Skin of body (tissue), 2 donors: ENCODE measurements around the gene WNT5B. TPM values are rescaled to one million over a fixed set of nuclear protein-coding genes. Genes with fewer than 3 reads are reported as not detected.

ENCODE experiments used
- DNase-seq: peaks from one replicate; lab custom pipeline; 2025; lab: John Stamatoyannopoulos, UW
- total RNA-seq: library from RNA; depleted of rRNA; stranded (reverse); fragments of >200 nt; gene quantifications from one replicate; pipeline ENCODE4 v1.2.3, GENCODE V29; 2014

Gene WNT5B
- total RNA-seq, result 22.7 TPM

DNA sequence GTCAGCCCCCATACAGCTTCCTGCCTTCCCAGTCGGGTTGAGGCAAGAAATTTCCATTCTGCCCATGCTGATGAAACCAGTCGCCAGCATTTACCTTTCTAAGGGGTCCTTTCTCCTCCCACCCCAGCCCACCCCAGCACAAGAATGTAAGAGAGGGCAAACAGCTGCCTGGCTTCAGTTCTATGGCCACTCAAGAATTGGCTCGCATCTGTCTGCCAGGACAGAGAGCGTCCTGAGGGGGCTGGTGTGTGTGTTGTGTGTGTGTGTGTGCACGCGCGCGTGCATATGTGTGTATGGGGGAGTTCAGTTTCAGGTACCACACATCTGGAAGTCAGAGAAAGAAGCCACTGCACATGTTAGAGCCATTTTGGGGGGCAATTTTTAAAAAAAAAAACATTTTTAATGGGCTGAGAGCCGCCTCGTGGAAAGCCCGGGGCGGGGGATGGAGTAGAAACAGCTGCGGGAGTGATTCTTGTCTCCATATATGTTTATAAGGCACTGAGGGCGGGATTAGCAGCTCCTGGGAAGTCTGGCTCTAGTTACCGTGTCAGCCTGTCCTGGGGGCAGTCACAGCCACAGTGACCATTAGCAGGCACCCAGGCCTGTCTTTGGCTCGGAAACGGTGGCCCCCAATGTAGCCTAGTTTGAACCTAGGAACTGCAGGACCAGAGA lies at the start of gene WNT5B:
Gene WNT5B (plus strand): TSS at position 566 of the 672 bp plus-strand sequence. CDS start 2,124 bp downstream, outside the sequence.
- DNase-seq, result no peak

DNA sequence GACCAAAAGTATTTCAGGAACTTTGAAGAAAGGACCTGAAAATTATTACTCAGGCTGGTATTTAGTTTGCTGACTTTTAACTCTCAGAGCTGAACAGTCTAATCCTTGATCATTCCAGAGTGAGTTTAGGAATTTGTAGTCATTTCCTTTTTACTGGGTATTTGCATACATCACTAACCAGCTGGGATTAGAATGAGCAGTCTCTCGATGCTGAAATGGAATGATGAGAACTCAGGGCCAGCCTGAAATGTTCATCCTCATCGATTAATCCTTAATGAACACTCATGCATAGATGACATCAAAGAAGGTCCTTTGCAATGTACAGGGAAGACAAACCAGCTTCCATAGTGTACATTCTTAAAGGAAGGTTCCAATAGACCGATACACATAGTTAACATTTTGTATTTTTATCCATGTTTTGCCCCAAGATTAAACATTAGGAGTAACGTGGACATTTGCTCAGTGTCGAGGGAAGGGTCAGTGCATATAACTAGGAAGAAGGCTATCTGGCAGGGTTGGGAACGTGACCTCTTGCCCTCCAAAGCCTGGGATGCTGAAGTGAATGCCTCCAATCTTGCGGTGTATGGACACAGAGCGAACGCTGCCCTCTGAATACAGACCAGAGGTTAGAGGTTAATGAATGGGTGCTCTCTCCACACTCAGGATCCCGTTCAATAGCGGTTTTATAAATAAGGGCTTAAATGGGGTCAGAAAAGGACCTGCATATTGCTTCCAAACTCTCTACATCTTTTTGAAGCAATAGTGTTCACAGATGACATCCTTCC lies 49.2 kb upstream of the WNT5B start:
- DNase-seq, result no peak

DNA sequence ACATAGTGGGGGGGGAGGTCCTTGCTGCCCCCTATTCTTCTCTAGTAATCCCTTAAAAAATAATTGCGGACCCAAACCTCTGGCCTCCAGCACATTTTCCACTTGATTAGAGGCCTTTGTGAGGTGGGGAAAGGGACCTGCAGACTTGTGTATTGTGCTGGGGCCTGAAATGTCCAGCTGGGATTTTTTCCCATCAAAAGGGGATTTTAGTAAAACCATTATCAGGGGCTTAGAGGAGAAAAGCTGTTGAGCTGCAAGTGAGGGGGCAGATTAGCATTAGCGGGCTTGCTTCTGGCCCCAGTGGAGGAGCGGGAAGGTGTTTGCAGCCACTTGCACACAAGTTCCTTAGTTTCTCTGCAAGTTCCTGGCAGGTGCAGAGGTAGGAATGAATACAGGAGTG lies 48.5 kb upstream of the WNT5B start:
- DNase-seq, result no peak

DNA sequence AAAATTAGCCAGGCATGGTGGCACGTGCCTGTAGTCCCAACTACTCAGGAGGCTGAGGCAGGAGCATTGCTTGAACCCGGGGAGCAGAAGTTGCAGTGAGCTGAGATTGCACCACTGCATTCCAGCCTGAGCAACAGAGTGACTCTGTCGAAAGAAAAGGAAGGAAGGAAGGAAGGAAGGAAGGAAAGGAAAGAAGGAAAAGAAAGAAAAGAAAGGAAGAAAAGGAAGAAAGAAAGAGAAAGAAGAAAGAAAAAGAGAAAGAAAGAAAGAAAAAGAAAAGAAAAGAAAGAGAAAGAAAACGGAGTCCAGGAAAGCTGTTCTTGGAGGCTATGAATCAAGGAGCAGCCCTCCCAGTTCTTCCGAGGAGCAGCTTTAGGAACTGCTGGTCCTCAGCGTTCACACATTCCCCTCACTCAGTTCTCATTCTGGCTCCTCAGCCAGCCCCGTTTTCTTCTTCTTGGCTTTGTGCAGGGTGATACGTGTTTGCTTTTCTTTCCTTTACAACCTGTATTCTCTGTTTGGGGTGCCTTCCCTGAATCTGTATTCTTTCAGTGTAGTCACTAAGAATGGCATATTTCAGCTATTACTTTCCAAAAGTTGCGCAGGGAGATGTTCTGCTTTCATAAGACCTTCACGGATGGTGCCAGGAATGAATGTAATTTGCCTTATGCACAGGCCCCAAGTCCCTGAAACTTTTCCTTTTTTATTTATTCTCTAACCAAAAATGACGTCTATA lies 46.9 kb upstream of the WNT5B start:
- DNase-seq, result no peak

DNA sequence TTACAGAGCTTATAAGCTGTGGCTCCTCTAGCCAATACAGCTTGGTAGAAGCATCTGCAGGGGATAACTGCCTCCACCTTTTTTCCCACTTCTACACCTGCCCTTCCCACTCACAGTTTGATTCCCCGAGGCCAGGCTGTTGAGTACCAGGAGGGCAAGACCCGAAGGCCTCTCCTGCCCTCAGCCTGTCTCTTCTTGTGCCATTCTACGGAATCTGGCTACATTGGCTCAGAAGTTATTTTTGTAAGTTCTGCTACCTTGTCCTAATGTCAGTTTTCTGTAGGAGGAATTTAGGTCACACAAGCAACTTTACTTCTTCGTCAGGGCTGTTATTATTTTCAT lies 46.4 kb upstream of the WNT5B start:
- no peak for DNase-seq

DNA sequence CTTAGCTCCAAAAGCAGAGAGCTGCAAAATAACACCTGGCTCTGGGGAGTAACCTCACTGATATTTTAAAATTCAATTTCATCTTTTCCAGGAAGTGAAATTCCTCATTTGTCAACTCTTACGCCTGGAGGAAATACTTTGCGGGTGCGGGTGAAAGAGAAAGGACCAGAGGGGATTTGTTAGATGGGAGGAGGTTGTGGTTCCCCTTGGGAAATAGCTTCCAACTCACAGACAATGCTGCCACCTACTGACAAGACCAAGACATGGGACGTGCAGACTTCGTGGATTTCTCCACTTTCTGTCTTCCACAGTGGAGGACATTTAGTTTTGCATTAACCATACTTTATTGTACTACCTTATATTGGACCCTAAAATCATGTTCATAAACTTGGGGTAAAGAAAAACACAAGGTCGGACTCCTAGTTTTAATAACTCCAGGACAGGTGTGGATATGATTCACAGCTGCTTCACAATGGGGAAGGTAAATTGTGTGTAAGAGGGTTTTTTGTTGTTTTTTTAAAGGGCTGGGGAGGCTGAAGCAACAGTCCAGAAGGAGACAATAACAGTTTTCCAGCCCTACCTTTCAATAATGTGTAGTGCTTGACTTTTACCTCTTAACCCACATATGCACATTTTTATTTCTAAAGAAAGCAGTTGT lies 45.5 kb upstream of the WNT5B start:
- peak; percentile 92 for DNase-seq

DNA sequence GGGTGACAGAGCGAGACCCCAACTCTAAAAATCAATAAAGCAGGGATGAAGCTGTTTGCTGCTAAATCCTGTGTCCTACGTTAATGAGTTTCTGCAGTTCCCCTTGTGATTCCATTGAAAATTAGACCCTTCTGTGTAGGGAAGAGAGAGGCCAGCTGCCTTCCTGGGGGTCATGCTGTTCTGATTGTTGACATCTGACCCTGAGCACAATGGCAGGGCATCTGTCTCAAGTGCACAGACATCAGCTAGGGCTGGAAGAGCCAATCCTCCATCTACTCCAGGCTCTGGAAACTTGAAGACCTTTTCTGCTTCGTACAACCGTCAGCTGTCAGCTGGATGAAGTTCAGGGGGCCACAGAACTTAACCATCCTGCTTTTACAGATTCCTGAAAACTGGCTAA lies 44.7 kb upstream of the WNT5B start:
- DNase-seq, result no peak

DNA sequence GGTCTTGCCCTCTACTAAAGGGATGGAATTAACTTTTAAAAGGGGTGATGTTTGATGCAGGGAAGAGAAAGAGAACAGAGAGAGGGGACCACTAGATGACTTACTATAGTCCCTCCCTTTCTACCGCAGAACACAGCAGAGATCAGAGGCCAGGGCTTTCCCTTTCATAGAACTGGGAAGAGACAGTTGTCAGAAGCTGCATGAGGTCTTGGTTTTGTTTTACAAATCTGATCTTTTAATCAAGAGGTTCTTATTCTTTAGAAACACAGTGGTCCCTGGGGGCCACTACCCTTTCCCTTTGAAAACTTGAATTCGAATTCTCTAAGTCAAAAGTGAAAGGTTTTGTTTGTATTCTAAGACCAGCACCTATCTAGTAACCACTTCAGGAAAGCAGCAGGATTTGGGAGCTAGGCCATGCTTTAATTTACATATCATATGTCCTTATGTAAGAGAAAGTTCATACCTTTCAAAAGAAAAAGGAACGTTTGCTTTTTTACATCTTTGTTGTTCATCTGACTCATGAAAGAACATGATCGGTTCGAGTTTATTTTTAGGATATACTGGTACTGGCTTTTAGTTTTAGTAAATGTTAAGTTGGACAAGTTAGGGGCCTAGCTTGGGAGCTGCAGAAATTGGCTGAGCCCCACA lies 41.0 kb upstream of the WNT5B start:
- DNase-seq, result no peak

DNA sequence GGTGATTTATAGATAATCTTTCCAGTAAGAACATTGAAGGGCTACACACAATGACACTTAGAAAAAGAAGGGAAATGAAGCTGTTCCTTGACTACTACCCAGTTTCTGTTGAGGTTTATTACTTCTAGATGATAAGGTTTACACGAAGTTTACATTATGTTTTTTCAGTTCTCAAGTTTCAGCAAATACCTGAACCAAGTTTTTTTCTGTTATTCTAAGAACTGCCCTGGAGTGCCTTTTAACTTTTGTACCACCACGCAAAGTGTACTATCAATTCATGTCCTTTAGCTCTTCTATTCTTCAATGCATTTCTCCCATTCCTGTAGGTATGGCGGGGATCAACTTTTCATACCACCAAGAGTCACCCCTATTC lies 40.5 kb upstream of the WNT5B start:
- no peak for DNase-seq

DNA sequence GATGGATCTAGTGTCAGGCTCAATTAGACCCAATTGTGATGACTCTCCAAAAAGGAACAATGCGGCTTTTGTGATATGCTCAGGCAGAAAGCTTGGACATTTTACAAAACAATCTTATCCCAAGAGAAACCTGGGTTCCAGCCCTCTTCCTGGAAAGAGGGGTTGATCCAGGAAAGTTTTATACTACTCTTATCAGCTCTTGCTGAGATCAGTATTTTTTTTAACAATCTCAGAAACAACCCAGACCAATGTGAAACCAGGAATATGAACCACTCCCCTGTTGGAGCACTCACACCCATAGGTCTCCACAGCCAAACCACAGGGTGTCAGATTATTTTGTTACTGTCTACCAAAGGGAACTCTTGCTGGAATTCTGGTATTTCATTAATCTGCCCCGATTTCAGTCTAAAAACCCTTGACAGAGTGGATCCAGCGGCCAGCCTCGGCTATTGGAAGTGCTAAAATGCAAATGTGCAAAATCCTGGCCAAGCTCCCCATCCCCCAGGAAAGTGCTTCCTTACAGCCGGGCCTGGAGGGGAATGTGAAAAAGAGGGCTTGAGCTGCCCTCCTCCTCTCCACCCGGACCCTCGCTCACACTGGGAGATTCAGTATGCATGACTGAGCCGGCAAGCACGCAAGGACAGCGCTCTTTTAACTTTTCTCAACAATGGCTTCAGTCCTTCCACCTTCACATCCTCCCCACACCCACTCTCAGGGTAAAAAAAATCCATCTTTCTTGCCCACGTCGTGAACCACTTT lies 38.6 kb upstream of the WNT5B start:
- DNase-seq, result peak; percentile 35

DNA sequence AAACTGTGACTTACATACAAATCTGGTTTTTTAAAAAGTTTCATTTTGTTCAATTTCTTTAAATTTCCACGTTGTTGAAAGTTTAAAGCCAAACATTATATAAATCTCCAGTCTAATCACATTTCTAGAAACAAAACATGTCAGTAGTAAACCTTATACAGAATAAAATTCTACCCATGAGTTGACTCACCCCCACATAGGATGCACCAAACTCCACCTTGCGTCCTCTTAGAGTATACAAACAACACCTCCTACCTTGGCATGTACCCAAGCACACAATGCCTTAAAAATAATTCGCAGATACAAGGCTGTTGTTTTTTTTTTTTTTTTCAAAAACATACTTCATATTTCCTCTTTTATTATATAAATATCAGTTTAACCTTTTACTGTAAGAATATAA lies 38.0 kb upstream of the WNT5B start:
- DNase-seq, result no peak

DNA sequence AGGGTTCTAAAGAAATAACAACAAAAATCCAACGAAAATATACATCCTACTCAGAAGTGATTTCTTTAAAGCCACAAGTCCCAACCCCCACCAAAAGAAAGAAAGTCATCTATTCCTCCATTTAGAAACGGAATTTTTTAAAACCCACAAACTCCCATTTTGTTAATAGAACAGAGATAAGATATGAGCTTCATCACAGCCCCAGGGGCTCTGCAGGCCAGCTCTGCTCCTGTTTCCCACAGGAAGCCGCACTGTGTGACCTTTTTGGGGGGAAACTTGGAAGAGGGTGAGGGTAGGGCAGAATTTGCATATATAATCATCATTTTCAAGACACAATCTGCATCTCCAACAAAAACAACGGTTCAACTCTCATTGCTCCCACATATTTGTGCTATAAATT lies 37.5 kb upstream of the WNT5B start:
- no peak for DNase-seq

DNA sequence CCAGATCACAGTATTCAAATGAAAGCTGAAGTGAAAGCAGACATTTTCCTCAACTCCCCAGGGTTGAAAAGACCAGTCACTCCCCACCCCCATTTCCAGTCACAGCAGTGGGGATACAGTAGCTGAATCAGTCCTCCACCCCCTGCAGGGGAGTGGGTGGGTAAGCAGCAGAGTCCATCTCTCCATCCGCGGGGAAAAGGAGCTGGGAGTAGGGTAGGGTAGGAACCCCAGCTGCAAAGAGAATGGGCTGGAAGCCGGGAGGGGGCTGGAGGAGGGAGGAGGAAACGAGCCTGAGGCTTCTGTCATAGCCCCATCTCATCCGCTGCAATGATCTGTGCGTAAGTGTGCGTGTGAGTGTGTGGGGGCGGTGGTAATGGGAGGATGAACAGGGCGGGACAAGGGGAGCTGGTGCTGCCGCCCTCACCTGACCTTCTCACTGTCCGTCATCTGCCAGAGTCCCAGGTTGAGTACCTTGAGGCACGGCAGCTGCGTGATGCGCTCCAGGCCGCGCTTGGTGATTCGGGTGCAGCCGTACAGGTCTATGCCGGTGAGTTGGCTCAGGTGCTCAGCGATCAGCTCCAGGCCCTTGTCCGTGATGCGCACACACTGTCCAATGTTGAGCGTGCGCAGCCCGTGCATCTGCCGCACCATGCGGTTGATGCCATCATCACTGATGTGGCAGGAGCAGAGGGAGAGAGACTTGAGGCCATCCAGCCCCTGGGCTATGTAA lies 36.4 kb upstream of the WNT5B start:
- peak; percentile 20 for DNase-seq

DNA sequence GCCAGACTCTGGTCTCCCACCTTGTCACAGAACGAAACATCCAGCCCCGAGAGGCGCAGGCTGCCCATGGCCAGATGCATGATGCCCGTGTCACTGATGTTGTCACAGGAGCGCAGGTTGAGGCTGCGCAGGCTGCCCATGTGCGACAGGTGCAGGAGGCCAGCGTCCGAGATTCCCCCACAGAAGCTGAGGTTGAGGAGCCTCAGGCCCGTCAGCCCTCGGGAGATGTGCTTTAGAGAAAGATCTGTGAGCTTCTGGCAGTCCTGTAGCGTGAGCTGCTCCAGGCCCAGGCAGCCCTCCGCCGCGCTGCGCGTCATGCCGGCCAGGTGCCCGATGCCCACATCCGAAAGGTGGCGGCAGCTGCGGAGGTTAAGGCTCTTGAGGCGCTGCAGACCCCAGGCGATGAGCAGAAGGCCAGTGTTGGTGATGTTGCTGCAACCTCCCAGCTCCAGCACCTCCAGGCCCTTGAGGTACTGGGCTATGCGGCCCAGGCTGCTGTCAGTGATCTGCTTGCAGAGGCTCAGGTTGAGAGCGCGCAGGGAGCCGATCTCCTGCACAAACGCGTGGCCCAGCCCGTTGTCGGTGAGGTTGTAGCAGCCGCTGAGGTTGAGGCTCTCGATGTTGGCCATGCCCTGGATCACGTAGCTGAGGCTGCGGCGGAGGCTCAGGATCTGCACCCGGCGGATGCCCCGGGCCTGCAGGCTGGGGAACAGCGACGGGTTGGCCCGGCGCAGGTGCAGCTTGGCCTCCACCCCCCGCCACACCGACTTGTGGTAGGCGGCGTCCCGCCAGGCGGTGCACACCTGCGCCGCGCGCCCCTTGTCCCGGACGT lies 35.6 kb upstream of the WNT5B start:
- DNase-seq, result no peak

DNA sequence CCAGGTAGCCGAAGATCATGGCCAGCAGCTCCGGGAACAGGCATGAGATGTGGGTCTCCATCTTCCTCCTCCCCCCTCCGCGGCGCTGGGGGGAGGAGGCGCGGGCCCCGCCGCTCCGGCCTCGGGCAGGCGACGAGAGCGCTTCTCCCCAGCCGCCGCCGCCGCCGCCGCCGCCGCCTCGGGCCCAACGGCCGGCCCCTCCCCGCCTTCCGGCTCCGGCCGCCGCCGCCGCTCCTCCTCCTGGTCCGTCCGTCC lies 35.1 kb upstream of the WNT5B start:
- no peak for DNase-seq

DNA sequence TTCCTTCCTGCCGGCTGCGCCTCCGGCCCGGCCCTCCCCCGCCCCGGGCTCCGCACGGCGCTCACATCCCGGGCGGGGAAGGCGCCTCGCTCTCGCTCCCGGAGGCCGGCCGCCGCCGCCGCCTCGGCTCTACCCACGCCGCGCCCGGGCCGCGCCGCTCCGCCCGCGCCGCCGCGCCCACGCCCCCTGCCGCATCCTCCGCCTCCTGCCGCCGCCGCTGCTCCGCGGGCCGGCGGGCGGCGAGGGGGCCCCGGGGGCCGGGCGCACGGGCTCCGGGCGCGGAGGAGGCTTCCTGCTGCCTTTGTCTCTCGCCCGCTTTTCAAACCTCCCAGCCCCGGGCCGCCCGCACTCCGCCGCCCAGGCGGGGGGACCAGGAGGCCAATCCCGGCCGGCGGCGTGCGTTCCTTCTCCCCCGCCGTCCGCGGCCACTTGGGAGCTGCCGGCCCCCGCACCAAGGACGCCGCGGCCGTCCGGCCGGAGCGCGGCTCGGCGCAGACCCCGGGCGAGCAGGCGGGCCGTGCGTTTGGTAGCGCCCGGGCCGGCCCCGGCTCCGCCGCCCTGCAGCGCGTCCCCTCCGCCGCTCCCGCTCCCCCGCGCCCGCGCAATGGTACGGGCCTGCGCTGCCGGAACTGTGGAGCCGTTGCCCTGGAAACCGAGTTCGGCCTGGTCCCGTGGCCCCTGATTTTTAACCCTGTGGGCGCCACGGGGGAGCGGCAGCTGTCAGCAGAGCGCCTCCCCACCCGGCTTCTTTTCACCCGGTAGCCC lies 34.6 kb upstream of the WNT5B start, which contains the start of gene FBXL14:
Gene FBXL14 (minus strand): TSS at position 321 of the 765 bp plus-strand sequence. CDS start 515 bp downstream, outside the sequence.
- peak; percentile 81 for DNase-seq

DNA sequence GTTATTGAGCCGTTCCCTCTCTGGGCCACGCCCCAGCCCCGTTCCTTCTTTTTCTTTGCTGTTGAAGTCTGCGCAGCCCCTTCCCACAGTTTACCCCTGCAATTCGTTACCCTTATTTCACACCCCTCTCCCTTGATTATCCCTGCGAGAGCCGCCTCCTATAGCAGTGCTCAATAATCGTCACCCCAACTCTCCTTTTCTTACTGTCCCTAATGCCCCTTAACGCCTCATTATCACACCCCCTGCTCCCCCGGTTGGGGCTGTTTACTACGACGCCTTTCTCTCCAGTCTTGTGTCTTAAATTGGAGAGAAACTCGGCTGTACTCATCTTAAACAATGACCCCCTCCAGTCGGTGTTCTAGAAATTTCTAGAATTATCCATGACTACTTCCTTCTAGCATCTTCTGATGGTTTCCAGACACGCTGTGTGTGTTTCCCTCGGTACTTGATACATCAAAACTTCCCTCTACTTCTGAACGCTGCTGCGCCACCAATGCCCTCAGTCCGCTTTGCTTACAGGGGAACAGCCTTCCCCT lies 33.9 kb upstream of the WNT5B start:
- peak; percentile 65 for DNase-seq

DNA sequence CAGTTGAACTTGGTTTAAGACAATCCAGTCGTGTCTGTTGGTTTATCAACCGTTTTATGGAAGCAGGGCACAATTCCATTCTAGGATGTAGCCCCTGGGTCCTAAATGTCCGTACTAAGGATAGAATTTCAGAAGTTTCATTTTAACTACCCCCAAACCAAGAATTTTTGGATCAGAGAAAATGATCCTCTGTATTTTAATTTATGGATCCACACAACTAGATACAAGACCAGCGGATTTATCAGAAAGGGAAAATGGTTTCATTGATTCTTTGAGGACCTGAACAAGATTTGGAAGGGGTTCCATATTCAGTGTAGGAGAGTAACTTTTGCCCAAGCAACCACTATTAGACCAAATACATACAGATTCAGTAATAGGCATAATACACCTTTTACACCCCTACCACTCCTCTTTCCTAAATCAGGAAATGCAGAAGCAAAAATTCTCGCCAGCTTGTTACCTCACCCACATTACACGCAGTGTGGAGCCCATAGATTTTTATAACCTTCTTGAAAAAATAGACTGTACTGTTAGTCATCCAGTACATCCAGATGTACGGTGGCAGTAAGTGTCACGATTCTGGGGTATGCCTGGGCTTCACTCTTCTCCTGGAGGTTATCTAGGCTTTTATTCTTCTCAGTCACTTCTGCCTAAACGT lies 33.2 kb upstream of the WNT5B start:
- no peak for DNase-seq
